DOHH2 (cell line): ENCODE measurements around the gene PPM1J.

Experiments used
- H3F3A ChIP-seq: fragments of 200-600 bp; sonication (generic), shearing (Covaris generic); 2 replicates; pipeline ENCODE4 v1.6.0; 2016; ENCODE audit warnings: antibody characterized with exemption, mild to moderate bottlenecking; ENCODE audit not compliant: control insufficient read depth, insufficient read depth
- H3K27ac ChIP-seq: fragments of 200-600 bp; sonication (generic); 2 replicates; pipeline ENCODE4 v1.5.1; 2014; ENCODE audit warnings: low read depth, mild to moderate bottlenecking, low read length, moderate library complexity
- H3K27me3 ChIP-seq: fragments of 200-600 bp; sonication (generic); 2 replicates; pipeline ENCODE4 v1.6.1; 2014; ENCODE audit warnings: mild to moderate bottlenecking, low read length, mixed read lengths; ENCODE audit not compliant: control insufficient read depth
- H3K36me3 ChIP-seq: fragments of 200-600 bp; sonication (generic); 2 replicates; pipeline ENCODE4 v1.6.1; 2014; ENCODE audit warnings: mild to moderate bottlenecking, low read length, moderate library complexity, mixed read lengths; ENCODE audit not compliant: control insufficient read depth
- H3K4me1 ChIP-seq: fragments of 200-600 bp; sonication (generic); 2 replicates; pipeline ENCODE4 v1.6.1; 2014; ENCODE audit warnings: mild to moderate bottlenecking, low read length, mixed read lengths; ENCODE audit not compliant: control insufficient read depth
- H3K4me2 ChIP-seq: fragments of 200-600 bp; sonication (generic); 2 replicates; pipeline ENCODE4 v1.6.0; 2014; ENCODE audit warnings: mild to moderate bottlenecking, low read length, moderate library complexity
- H3K4me3 ChIP-seq: fragments of 200-600 bp; sonication (generic); 2 replicates; pipeline ENCODE4 v1.5.1; 2014; ENCODE audit warnings: mild to moderate bottlenecking, low read length, mixed read lengths
- H3K79me2 ChIP-seq: fragments of 200-600 bp; sonication (generic); 2 replicates; pipeline ENCODE4 v1.6.1; 2014; ENCODE audit warnings: mild to moderate bottlenecking, low read length, mixed read lengths; ENCODE audit not compliant: control insufficient read depth
- H3K9me2 ChIP-seq: fragments of 200-600 bp; sonication (generic); replicated peaks from 2 replicates; pipeline ENCODE4 v1.6.1; 2014; ENCODE audit warnings: mild to moderate bottlenecking, low read length, mixed read lengths; ENCODE audit not compliant: control insufficient read depth
- H3K9me3 ChIP-seq: fragments of 200-600 bp; sonication (generic); 2 replicates; pipeline ENCODE4 v1.6.1; 2014; ENCODE audit warnings: antibody characterized with exemption, low read length, mixed read lengths; ENCODE audit not compliant: control insufficient read depth, insufficient read depth
- H4K20me1 ChIP-seq: fragments of 200-600 bp; sonication (generic); 2 replicates; pipeline ENCODE4 v1.6.0; 2014; ENCODE audit warnings: low read depth, mild to moderate bottlenecking, antibody characterized with exemption, low read length, moderate library complexity; ENCODE audit not compliant: control insufficient read depth, insufficient read depth
- CTCF ChIP-seq: fragments of 200-600 bp; sonication (generic); IDR thresholded peaks from one replicate; pipeline ENCODE4 v1.5.1; 2014; ENCODE audit warnings: antibody characterized with exemption, mild to moderate bottlenecking, low read depth, low read length; ENCODE audit not compliant: poor library complexity, severe bottlenecking
- EZH2phosphoT487 ChIP-seq: fragments of 200-600 bp; sonication (generic); IDR thresholded peaks from 2 replicates; pipeline ENCODE4 v1.6.1; 2017; ENCODE audit warnings: borderline replicate concordance, mild to moderate bottlenecking, antibody characterized with exemption, low read length, moderate library complexity, mixed read lengths

The PPM1J gene

DNA sequence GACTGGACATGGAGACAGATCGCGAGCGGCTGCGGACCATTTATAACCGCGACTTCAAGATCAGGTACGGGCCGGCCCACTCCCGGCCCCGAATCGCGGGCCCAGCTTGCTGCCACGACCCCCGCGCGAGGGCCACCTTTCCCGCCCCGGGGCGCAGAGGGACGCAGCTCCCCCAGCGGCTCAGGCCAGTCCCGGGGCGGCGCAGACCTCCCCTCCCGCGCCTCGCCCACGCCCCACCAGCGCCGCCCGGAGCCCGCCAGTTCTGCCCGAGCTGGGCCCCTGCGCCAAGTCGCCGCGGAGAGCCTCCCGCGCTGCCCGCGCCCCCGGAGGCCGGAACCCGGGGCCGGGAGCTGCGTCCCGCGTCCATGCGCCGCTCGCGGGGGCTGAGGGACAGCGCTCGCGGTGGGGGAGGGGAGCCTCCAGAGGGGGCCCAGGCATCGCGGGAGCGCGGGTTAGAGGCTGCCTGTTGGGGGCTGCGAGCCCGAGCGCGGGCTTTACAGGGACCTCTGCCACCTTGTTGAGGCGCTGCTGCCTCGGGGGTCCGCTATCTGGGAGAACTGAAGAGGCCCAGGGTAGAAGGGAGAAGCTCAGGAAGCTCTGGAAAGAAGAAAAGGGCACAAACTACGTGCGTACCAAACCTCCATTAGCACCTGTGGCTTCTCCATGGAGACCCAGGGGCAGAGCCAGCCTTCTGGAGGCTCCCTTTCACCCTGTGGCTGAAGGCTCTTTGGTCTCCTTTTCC, 40.0 kb downstream of the PPM1J start:
- Histone ChIP-seq H3K9me3 (no peaks in the 10 kb centered on the region), H3F3A (peaks cover 32% of the 10 kb centered on the region), H3K27me3 (peaks cover 11% of the 10 kb centered on the region), H3K4me2 (peak overlapping the region; percentile 99), H3K79me2 (no peaks in the 10 kb centered on the region), H3K4me3 (peak overlapping the region; percentile 85), H3K27ac (no peak overlapping the region), H3K36me3 (peaks cover 23% of the 10 kb centered on the region), H3K9me2 (no peaks in the 10 kb centered on the region), H3K4me1 (peaks cover 41% of the 10 kb centered on the region), H4K20me1 (peaks cover 4% of the 10 kb centered on the region; the same call in 1 of the 2 replicates)
- TF ChIP-seq CTCF, result peak; percentile 11
- no peak for TF ChIP-seq EZH2phosphoT487

DNA sequence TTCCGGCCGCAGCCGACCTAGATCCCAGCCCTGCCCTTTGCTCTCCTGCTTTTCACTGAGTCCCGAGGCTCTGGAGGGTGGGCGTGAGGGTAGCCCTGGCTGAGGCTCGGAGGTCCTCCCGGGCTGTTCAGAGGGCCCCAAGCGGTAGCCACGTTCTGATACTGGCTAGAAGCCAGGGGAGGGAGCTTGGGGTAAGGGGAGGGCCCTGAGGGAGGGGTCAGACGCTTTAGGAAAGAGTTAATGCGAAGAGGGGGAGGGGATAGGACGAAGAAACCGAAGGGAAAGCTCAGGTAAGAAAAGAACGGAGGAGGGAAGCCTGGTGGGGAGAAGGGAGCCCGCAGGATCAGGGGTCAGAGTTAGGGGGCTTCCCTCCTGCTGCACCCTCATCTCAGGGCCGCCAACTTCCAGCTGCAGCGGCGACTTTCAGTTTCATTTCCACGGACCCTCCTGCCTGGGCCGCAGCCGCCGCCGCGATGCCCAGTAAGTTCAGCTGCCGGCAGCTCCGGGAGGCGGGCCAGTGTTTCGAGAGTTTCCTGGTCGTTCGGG, 40.6 kb downstream of the PPM1J start, which contains the start of gene MOV10:
MOV10 (plus strand) TSS at position 220 of the 546 bp plus-strand sequence; CDS start at position 474, 254 bp downstream.
- H3K4me2 ChIP-seq, result peak within 1 kb of the TSS; percentile 99
- peaks cover 4% of the 10 kb centered on the region; the same call in 1 of the 2 replicates for H4K20me1 ChIP-seq
- H3K9me2 ChIP-seq, result no peaks in the 10 kb centered on the region
- H3K27ac ChIP-seq, result no peak within 1 kb of the TSS
- no peaks in the 10 kb centered on the region for H3K79me2 ChIP-seq
- peaks cover 41% of the 10 kb centered on the region for H3K4me1 ChIP-seq
- TF ChIP-seq EZH2phosphoT487 (no peak), CTCF (no peak)
- peaks cover 32% of the 10 kb centered on the region for H3F3A ChIP-seq
- peaks cover 29% of the 10 kb centered on the region for H3K36me3 ChIP-seq
- peaks cover 11% of the 10 kb centered on the region for H3K27me3 ChIP-seq
- no peaks in the 10 kb centered on the region for H3K9me3 ChIP-seq
- H3K4me3 ChIP-seq, result peak within 1 kb of the TSS; percentile 85

DNA sequence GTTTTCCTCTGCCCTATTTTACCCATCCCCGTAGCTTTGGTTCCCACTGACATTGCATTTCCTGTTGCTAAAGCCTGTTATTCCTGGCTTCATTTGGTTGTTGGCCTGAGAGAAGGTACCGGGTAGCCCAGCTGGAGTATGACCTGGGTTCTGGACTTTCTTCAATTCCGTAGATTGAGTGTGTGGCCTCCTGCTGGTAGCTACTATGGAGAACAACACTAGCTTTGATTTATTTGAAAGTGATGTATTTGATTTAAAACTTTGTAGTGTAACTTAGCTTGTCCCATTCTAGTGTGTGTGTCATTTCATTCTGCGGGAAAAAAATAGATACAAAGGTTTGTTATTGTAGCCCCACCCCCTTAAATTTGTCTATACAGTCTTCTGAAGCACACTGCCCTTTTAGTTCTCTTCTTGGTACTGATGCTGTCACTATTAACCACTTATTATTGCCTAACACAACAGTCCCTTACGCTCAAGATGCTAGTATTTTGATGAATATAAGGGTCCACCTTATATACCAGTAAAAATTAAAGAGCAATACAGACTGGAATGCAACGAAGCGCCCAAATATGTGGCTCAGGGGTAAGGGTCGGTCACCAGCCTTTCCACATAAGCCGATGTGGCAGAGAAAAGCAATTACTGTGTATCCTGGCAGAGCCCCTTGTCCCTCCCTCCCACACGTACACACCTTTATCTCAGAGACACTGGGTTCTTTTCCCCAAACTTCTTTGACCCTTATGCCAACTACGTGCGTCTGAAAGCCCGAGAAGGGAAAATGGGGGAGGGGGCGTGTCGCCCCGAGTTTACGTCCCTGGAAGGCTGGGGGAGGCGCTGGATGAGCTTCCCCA, 41.3 kb downstream of the PPM1J start:
- Histone ChIP-seq H3K9me3 (no peaks in the 10 kb centered on the region), H3K4me1 (peaks cover 45% of the 10 kb centered on the region), H3K4me2 (peak overlapping the region; percentile 99), H3F3A (peaks cover 39% of the 10 kb centered on the region), H3K27me3 (peaks cover 11% of the 10 kb centered on the region), H3K27ac (no peak overlapping the region), H3K79me2 (no peaks in the 10 kb centered on the region), H3K4me3 (peak overlapping the region; percentile 85), H3K9me2 (no peaks in the 10 kb centered on the region), H3K36me3 (peaks cover 36% of the 10 kb centered on the region), H4K20me1 (peaks cover 4% of the 10 kb centered on the region; the same call in 1 of the 2 replicates)
- TF ChIP-seq CTCF (peak; percentile 57), EZH2phosphoT487 (no peak)
